Loucy (cell line): ENCODE measurements around the gene FAM43B.

ENCODE experiments used
- CTCF ChIP-seq: fragments of 200-600 bp; sonication (generic); conservative IDR thresholded peaks from 2 replicates; pipeline ENCODE4 v1.5.1; 2014; ENCODE audit warnings: mild to moderate bottlenecking, antibody characterized with exemption, low read length
- EZH2phosphoT487 ChIP-seq: fragments of 200-600 bp; IDR thresholded peaks from 2 replicates; pipeline ENCODE4 v1.6.1; 2018; ENCODE audit warnings: antibody characterized with exemption, mild to moderate bottlenecking, moderate library complexity, borderline replicate concordance

- TF ChIP-seq CTCF, result no peak
- no peak for TF ChIP-seq EZH2phosphoT487
Measured at GRCh38 chr1:20540281-20540680, 12.1 kb upstream of the FAM43B start.
